NB4 (cell line): Measurements from ENCODE around the gene NXPH4.

Source experiments
- DNase-seq: peaks from one replicate; pipeline ENCODE4 v3.0.0; 2010; ENCODE audit warnings: low read depth
- H3K4me3 ChIP-seq: one replicate; pipeline ENCODE4 v1.5.1; 2011; ENCODE audit warnings: mild to moderate bottlenecking, low read depth, low read length, moderate library complexity
- MYC ChIP-seq: IDR thresholded peaks from 2 replicates; pipeline ENCODE4 v1.6.1; 2011; ENCODE audit warnings: low read depth, low read length
- POLR2A ChIP-seq: IDR thresholded peaks from 2 replicates; pipeline ENCODE4 v1.6.1; 2011; ENCODE audit warnings: mild to moderate bottlenecking; ENCODE audit not compliant: insufficient read length; ENCODE audit errors: extremely low read depth
- TF ChIP-seq, protein P1 (sequence below): IDR thresholded peaks from 2 replicates; pipeline ENCODE4 v1.6.1; 2011; ENCODE audit warnings: low read depth, low read length
- TF ChIP-seq, protein P2 (sequence below): IDR thresholded peaks from one replicate; pipeline ENCODE4 v1.5.1; 2012; ENCODE audit warnings: low read depth, low read length

Gene NXPH4

DNA sequence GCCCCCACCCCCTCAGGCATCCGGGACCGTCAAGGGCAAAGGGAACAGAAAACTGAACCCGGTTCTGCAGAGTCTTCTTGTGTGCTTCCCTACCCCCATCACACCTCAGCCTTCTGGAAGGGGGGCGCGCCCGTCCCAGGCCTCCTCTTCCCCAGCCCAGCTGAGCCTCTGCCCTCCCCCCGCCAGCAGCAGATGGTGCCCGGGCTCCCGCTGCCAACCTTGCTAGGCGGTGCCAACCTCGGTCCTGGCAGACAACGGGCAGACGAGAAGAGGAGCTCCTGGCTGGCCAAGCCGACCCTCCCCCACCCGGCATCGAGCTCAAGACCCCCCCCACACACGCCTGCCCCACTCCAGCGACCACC lies 25.7 kb downstream of the NXPH4 start:
- TF ChIP-seq, protein P1, sequence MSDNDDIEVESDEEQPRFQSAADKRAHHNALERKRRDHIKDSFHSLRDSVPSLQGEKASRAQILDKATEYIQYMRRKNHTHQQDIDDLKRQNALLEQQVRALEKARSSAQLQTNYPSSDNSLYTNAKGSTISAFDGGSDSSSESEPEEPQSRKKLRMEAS = no peak
- TF ChIP-seq MYC (no peak), POLR2A (no peak)
- TF ChIP-seq, protein P2, sequence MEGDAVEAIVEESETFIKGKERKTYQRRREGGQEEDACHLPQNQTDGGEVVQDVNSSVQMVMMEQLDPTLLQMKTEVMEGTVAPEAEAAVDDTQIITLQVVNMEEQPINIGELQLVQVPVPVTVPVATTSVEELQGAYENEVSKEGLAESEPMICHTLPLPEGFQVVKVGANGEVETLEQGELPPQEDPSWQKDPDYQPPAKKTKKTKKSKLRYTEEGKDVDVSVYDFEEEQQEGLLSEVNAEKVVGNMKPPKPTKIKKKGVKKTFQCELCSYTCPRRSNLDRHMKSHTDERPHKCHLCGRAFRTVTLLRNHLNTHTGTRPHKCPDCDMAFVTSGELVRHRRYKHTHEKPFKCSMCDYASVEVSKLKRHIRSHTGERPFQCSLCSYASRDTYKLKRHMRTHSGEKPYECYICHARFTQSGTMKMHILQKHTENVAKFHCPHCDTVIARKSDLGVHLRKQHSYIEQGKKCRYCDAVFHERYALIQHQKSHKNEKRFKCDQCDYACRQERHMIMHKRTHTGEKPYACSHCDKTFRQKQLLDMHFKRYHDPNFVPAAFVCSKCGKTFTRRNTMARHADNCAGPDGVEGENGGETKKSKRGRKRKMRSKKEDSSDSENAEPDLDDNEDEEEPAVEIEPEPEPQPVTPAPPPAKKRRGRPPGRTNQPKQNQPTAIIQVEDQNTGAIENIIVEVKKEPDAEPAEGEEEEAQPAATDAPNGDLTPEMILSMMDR = no peak
- DNase-seq = no peak
- no peak overlapping the region for H3K4me3 ChIP-seq

DNA sequence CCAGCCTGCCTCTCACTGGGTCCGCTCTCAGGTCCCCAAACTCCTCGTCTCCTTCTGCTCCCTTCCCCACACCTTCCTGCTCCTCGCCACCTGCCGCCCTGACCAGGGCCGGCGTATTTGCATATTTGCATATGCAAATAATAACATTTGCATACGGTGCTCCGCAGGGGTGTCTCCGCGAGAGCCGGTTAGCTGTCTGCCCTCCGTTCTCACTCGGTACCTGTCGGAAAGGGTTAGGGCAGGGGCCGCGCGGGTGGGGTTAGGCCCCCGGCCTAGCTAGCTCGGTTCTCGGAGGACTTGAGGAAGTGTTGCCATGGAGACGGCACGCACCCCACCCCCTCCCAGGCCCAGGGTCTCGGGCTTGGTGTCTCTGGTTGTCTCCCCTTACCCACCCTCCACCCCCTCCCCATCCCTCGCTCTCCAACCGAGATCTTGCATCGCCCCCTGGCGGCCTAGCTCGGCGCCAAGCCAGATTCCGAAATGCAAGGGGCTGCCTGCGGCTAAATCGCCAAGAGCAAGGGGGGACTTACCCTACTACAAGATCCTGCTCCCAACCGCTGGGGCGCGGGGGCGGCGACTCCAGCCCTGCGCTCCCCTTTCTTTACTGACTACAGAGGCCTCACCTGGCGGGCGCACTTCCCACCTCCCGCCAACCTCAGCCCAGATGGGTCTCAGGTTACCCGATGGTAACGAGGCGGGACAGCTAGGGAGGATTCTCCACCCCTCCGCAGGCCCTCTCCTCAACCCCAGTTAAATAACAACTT lies 26.3 kb downstream of the NXPH4 start:
- peak; percentile 83 for DNase-seq
- TF ChIP-seq POLR2A (no peak), MYC (0 out of 2 replicates have a peak, but pooled peaks have one; percentile 14)
- TF ChIP-seq, protein P2 = peak; percentile 73
- TF ChIP-seq, protein P1 = no peak
- H3K4me3 ChIP-seq = peak overlapping the region; percentile 28

DNA sequence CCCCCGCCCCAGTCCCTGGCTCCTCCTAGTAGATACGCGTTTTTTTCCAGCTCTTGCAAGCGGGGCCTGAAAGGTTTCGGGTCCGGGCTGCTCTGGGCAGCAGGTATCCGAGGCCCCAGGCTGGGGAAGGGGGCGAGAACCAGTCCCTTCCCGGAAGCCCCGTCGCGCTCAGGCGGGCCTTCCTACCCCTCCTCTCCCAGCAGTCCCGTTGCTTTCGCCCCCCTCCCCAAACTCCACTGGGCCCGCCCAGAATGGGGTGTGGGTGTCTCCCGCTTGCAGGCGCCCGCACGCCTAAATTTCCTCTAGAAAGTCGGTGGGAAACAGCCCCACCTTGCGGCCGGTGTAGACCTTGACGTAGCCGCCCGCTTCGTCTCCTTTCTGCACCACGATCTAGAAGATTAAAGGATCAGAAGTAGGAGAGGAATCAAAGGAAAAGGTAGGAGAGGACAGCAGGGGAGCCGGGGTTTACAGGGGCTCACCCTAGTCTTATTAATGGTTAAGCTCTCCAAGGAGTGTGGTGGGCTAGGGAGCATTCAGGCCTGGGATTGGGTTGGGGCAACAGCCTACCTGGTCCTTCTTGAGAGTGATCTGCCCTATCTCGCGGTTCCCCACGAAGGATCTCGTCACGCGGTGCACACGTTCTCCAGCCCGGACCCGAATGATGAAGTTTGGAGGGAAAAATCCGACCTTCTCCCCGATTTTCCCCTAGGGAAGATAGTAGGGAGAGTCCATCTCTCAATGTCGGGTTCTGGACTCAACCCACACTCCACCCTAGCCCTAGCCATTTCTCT lies 27.1 kb downstream of the NXPH4 start:
- H3K4me3 ChIP-seq = no peak overlapping the region
- TF ChIP-seq POLR2A = no peak
- TF ChIP-seq, protein P2 = peak; percentile 82
- TF ChIP-seq MYC = no peak
- DNase-seq = peak; percentile 88

DNA sequence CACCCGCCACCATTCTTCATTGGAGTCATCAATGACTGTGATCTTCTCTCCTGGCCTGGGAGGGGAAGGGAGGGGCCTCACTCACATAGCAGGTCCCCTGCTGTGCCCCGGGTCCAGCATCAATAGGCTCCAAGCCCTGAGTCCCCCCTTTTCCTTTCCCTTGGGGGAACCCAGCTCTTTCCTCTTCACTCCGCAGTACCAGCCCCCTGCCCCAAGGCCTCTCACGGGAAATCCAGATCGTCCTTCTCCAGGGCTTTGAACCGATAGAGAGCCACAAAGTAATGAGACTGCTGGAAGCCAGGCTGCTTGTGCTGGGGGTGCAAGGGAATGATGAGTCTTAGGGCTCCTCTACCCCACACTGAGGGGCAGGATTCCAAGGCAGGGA lies 27.7 kb downstream of the NXPH4 start:
- no peak overlapping the region for H3K4me3 ChIP-seq
- TF ChIP-seq, protein P1 = no peak
- TF ChIP-seq, protein P2 = no peak
- TF ChIP-seq MYC = no peak

DNA sequence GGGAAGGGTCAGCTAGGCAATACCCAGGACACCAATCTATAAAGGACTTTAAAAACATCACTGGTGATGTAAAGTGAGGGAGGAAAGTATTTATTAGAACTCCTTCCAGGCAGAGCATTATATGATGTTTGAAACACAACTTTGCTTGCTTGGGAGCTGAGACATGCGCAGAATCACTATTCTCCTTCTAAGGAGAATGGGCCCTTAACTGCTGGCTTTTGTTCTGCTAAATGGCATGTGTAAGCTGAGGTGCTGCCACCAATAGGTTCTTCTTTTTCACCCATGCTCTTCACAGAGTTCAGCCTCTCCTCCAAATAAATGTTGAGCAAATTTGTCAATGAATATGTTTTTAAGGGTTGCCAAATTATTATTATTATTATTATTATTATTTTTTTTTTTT lies 30.4 kb downstream of the NXPH4 start:
- no peak for DNase-seq
- TF ChIP-seq, protein P1 = no peak
- no peak for TF ChIP-seq POLR2A
- TF ChIP-seq, protein P2 = no peak
- no peak overlapping the region for H3K4me3 ChIP-seq

More for the DNA sequence above, 27.7 kb downstream of the NXPH4 start:
- no peak for DNase-seq
